Measurements from ENCODE around the gene SCN8A.
"Not testable (repeated sequence)": the region's sequence is repeated elsewhere in the genome, so short reads cannot be mapped to it uniquely, and the experiment has no call there.

SCN8A gene

DNA sequence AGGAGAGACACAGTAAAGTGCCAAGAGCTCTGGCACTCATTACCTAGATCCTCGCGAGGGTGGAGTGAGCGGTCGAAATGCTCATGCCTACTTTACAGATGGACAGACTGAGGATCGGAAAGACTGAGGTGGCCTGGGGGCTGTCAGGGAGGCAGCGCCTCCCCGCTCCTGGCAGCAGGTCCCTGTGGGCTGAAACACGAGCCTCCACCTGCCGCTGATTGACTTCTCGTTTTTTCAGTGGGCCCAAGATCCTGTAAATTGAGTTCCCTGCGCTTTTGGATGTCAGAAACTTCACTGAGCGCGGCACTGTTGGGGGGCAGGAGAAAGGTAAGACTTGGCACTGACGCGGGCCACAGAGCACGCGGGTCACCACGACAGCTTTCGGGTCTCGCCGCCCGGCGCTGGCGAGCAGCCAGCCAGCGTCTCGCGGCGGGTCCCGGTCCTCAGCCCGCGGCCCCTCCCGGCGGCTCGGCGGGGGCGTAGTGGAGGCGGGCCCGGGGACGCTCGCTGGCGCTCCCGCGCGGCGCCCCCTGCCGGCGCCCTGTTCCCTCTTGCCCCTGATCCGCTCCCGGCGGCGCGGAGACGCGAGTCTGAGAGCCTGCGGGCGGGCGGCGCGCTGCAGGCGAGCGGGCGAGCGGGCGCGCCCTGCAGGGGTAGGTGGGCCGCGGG lies 552 bp upstream of the SCN8A start:
- Histone ChIP-seq H3K36me3 (ENCODE audit: control insufficient read depth in 5 of 5, insufficient read depth in 5 of 5, low read length in 5 of 5) (no peaks in the 10 kb centered on the region), H3K9me3 (ENCODE audit: control insufficient read depth in 5 of 5, low read length in 5 of 5) (no peaks in the 10 kb centered on the region), H3K9ac (ENCODE audit: low read length in 5 of 5) (peak overlapping the region in 3 of 5 donors; percentile 20 to 31 (median 26)), H3K4me1 (ENCODE audit: control insufficient read depth in 5 of 5, insufficient read depth in 5 of 5, low read length in 5 of 5) (peaks cover 0 to 17% (median 11%) of the 10 kb centered on the region in 5 donors), H3K4me3 (ENCODE audit: low read depth in 1 of 5, low read length in 5 of 5) (peak overlapping the region in 4 of 5 donors; percentile 55 to 72 (median 61)), H3K27me3 (ENCODE audit: control insufficient read depth in 5 of 5, insufficient read depth in 4 of 5, low read length in 5 of 5) (peaks cover 6 to 30% (median 17%) of the 10 kb centered on the region in 5 donors), H3K27ac (ENCODE audit: low read depth, low read length) (no peak overlapping the region)

- no peaks in the 10 kb centered on the region for H3K9me3 ChIP-seq (ENCODE audit: control insufficient read depth in 5 of 5, low read length in 5 of 5)
- peaks cover 0 to 17% (median 11%) of the 10 kb centered on the region in 5 donors for H3K4me1 ChIP-seq (ENCODE audit: control insufficient read depth in 5 of 5, insufficient read depth in 5 of 5, low read length in 5 of 5)
- no peaks in the 10 kb centered on the region for H3K36me3 ChIP-seq (ENCODE audit: control insufficient read depth in 5 of 5, insufficient read depth in 5 of 5, low read length in 5 of 5)
- peaks cover 9 to 30% (median 17%) of the 10 kb centered on the region in 5 donors for H3K27me3 ChIP-seq (ENCODE audit: control insufficient read depth in 5 of 5, insufficient read depth in 4 of 5, low read length in 5 of 5)
- H3K9ac ChIP-seq (ENCODE audit: low read length in 5 of 5) = no peak overlapping the region
- H3K27ac ChIP-seq (ENCODE audit: low read depth, low read length) = no peak overlapping the region
- no peak overlapping the region for H3K4me3 ChIP-seq (ENCODE audit: low read depth in 1 of 5, low read length in 5 of 5)
These were observed 1.1 kb downstream of the SCN8A start for GRCh38 chr12:51592034-51592705.

DNA sequence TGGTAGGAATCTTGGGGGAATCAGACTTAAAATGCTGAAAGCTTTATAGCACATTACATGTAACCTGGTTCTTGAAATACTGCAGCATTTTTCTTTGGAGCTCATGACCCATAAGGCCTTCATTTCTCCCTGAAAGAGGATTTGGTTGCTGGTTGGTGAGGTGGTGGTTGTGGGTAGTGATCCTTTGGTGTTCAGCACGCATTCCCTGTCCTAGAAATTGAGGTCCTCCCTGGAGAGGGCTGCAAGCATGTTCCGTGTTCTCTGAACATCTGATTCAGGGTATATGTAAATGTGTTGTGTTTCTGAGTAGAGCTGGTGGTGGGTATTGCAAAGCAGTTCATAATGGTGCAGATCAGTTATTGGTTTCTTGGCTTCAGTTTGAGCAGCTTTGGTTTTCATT lies 2.0 kb downstream of the SCN8A start:
- peaks cover 0 to 17% (median 11%) of the 10 kb centered on the region in 5 donors for H3K4me1 ChIP-seq (ENCODE audit: control insufficient read depth in 5 of 5, insufficient read depth in 5 of 5, low read length in 5 of 5)
- no peaks in the 10 kb centered on the region for H3K36me3 ChIP-seq (ENCODE audit: control insufficient read depth in 5 of 5, insufficient read depth in 5 of 5, low read length in 5 of 5)
- H3K9me3 ChIP-seq (ENCODE audit: control insufficient read depth in 5 of 5, low read length in 5 of 5) = no peaks in the 10 kb centered on the region
- H3K27me3 ChIP-seq (ENCODE audit: control insufficient read depth in 5 of 5, insufficient read depth in 4 of 5, low read length in 5 of 5) = peaks cover 9 to 30% (median 17%) of the 10 kb centered on the region in 5 donors
- H3K9ac ChIP-seq (ENCODE audit: low read length in 5 of 5) = no peak overlapping the region
- H3K4me3 ChIP-seq (ENCODE audit: low read depth in 1 of 5, low read length in 5 of 5) = no peak overlapping the region
- H3K27ac ChIP-seq (ENCODE audit: low read depth, low read length) = no peak overlapping the region

GRCh38 chr12:51593539-51593938 lies 2.5 kb downstream of the SCN8A start:
- Histone ChIP-seq H3K27ac (ENCODE audit: low read depth, low read length) (no peak overlapping the region), H3K27me3 (ENCODE audit: control insufficient read depth in 5 of 5, insufficient read depth in 4 of 5, low read length in 5 of 5) (peaks cover 9 to 30% (median 17%) of the 10 kb centered on the region in 5 donors), H3K9me3 (ENCODE audit: control insufficient read depth in 5 of 5, low read length in 5 of 5) (no peaks in the 10 kb centered on the region), H3K36me3 (ENCODE audit: control insufficient read depth in 5 of 5, insufficient read depth in 5 of 5, low read length in 5 of 5) (no peaks in the 10 kb centered on the region), H3K4me1 (ENCODE audit: control insufficient read depth in 5 of 5, insufficient read depth in 5 of 5, low read length in 5 of 5) (peaks cover 0 to 17% (median 11%) of the 10 kb centered on the region in 5 donors), H3K4me3 (ENCODE audit: low read depth in 1 of 5, low read length in 5 of 5) (no peak overlapping the region), H3K9ac (ENCODE audit: low read length in 5 of 5) (no peak overlapping the region)

GRCh38 chr12:51598156-51598555 lies 7.1 kb downstream of the SCN8A start:
- Histone ChIP-seq H3K4me1 (ENCODE audit: control insufficient read depth in 5 of 5, insufficient read depth in 5 of 5, low read length in 5 of 5) (no peaks in the 10 kb centered on the region), H3K9me3 (ENCODE audit: control insufficient read depth in 5 of 5, low read length in 5 of 5) (no peaks in the 10 kb centered on the region), H3K36me3 (ENCODE audit: control insufficient read depth in 5 of 5, insufficient read depth in 5 of 5, low read length in 5 of 5) (no peaks in the 10 kb centered on the region), H3K4me3 (ENCODE audit: low read depth in 1 of 5, low read length in 5 of 5) (no peak overlapping the region), H3K27ac (ENCODE audit: low read depth, low read length) (no peak overlapping the region), H3K27me3 (ENCODE audit: control insufficient read depth in 5 of 5, insufficient read depth in 4 of 5, low read length in 5 of 5) (peaks cover 0 to 4% (median 2%) of the 10 kb centered on the region in 5 donors), H3K9ac (ENCODE audit: low read length in 5 of 5) (no peak overlapping the region)

DNA sequence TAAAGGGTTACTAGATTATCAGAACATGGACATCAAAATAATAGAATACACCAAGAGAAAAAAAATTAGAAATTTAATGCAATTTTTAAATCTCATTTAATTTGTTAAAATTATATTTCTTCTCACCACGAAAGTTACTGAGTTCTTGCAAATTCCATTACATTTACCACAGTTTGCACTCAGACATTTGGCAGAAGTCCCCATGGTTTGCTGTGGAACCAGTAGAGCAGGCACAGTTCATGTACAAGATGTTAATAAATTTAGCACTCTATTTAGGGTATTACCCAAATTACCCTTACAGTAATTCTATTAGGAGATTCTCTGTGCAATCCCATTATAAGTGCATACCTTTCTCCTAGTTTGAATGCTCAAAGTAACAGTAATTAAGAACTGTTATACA lies 9.7 kb downstream of the SCN8A start:
- Histone ChIP-seq H3K36me3 (ENCODE audit: control insufficient read depth in 5 of 5, insufficient read depth in 5 of 5, low read length in 5 of 5) (no peaks in the 10 kb centered on the region), H3K27me3 (ENCODE audit: control insufficient read depth in 5 of 5, insufficient read depth in 4 of 5, low read length in 5 of 5) (peaks cover 0 to 3% (median 0%) of the 10 kb centered on the region in 5 donors), H3K4me1 (ENCODE audit: control insufficient read depth in 5 of 5, insufficient read depth in 5 of 5, low read length in 5 of 5) (no peaks in the 10 kb centered on the region), H3K27ac (ENCODE audit: low read depth, low read length) (no peak overlapping the region), H3K9ac (ENCODE audit: low read length in 5 of 5) (no peak overlapping the region), H3K4me3 (ENCODE audit: low read depth in 1 of 5, low read length in 5 of 5) (no peak overlapping the region), H3K9me3 (ENCODE audit: control insufficient read depth in 5 of 5, low read length in 5 of 5) (no peaks in the 10 kb centered on the region)

- no peaks in the 10 kb centered on the region for H3K9me3 ChIP-seq (ENCODE audit: control insufficient read depth in 5 of 5, low read length in 5 of 5)
- no peaks in the 10 kb centered on the region for H3K36me3 ChIP-seq (ENCODE audit: control insufficient read depth in 5 of 5, insufficient read depth in 5 of 5, low read length in 5 of 5)
- no peaks in the 10 kb centered on the region for H3K4me1 ChIP-seq (ENCODE audit: control insufficient read depth in 5 of 5, insufficient read depth in 5 of 5, low read length in 5 of 5)
- no peak overlapping the region for H3K9ac ChIP-seq (ENCODE audit: low read length in 5 of 5)
- peaks cover 0 to 3% (median 0%) of the 10 kb centered on the region in 5 donors for H3K27me3 ChIP-seq (ENCODE audit: control insufficient read depth in 5 of 5, insufficient read depth in 4 of 5, low read length in 5 of 5)
- H3K4me3 ChIP-seq (ENCODE audit: low read depth in 1 of 5, low read length in 5 of 5) = no peak overlapping the region
- no peak overlapping the region for H3K27ac ChIP-seq (ENCODE audit: low read depth, low read length)
These were observed 10.2 kb downstream of the SCN8A start for GRCh38 chr12:51601241-51601640.

GRCh38 chr12:51605896-51606295 lies 14.9 kb downstream of the SCN8A start:
- H3K4me1 ChIP-seq (ENCODE audit: control insufficient read depth in 5 of 5, insufficient read depth in 5 of 5, low read length in 5 of 5); H3K4me3 ChIP-seq (ENCODE audit: low read depth in 1 of 5, low read length in 5 of 5); H3K36me3 ChIP-seq (ENCODE audit: control insufficient read depth in 5 of 5, insufficient read depth in 5 of 5, low read length in 5 of 5); H3K9ac ChIP-seq (ENCODE audit: low read length in 5 of 5); H3K27me3 ChIP-seq (ENCODE audit: control insufficient read depth in 5 of 5, insufficient read depth in 4 of 5, low read length in 5 of 5); H3K9me3 ChIP-seq (ENCODE audit: control insufficient read depth in 5 of 5, low read length in 5 of 5); H3K27ac ChIP-seq (ENCODE audit: low read depth, low read length): not testable (repeated sequence)

- not testable (repeated sequence) for H3K27me3 ChIP-seq (ENCODE audit: control insufficient read depth in 5 of 5, insufficient read depth in 4 of 5, low read length in 5 of 5); H3K9ac ChIP-seq (ENCODE audit: low read length in 5 of 5); H3K4me1 ChIP-seq (ENCODE audit: control insufficient read depth in 5 of 5, insufficient read depth in 5 of 5, low read length in 5 of 5); H3K27ac ChIP-seq (ENCODE audit: low read depth, low read length); H3K4me3 ChIP-seq (ENCODE audit: low read depth in 1 of 5, low read length in 5 of 5); H3K9me3 ChIP-seq (ENCODE audit: control insufficient read depth in 5 of 5, low read length in 5 of 5); H3K36me3 ChIP-seq (ENCODE audit: control insufficient read depth in 5 of 5, insufficient read depth in 5 of 5, low read length in 5 of 5)
These were observed 16.2 kb downstream of the SCN8A start for GRCh38 chr12:51607197-51607596.

DNA sequence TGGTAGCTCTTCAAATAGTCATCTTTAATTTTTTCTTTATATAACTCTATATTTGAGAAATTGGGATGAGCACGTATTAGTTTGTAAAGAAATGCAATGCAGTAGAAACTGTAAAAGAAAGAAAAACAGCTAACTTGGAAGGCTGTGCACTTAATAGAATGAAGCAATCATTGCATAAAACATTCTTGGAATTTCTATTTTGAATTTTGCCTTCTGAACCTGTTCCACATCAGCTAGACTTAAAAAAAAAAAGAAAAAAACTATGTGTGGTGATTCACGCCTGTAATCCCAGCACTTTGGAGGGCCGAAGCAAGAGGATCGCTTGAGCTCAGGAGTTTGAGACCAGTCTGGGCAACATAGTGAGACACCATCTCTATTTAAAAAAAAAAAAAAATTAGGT lies 29.4 kb downstream of the SCN8A start:
- Histone ChIP-seq H3K36me3 (ENCODE audit: control insufficient read depth in 5 of 5, insufficient read depth in 5 of 5, low read length in 5 of 5) (no peaks in the 10 kb centered on the region), H3K4me3 (ENCODE audit: low read depth in 1 of 5, low read length in 5 of 5) (no peak overlapping the region), H3K4me1 (ENCODE audit: control insufficient read depth in 5 of 5, insufficient read depth in 5 of 5, low read length in 5 of 5) (peaks cover 0 to 17% (median 16%) of the 10 kb centered on the region in 5 donors), H3K27ac (ENCODE audit: low read depth, low read length) (peak overlapping the region; percentile 85), H3K9me3 (ENCODE audit: control insufficient read depth in 5 of 5, low read length in 5 of 5) (no peaks in the 10 kb centered on the region), H3K9ac (ENCODE audit: low read length in 5 of 5) (peak overlapping the region in 2 of 5 donors; percentile 22 to 47), H3K27me3 (ENCODE audit: control insufficient read depth in 5 of 5, insufficient read depth in 4 of 5, low read length in 5 of 5) (no peaks in the 10 kb centered on the region)
